Measurements from ENCODE around the gene MBD4. TPM values are rescaled to one million over a fixed set of nuclear protein-coding genes. Genes with fewer than 3 reads are reported as not detected.

The MBD4 gene
- total and polyA plus RNA-seq, 2 experiments from 2014 or later, result 33.9 to 59.3 TPM

DNA sequence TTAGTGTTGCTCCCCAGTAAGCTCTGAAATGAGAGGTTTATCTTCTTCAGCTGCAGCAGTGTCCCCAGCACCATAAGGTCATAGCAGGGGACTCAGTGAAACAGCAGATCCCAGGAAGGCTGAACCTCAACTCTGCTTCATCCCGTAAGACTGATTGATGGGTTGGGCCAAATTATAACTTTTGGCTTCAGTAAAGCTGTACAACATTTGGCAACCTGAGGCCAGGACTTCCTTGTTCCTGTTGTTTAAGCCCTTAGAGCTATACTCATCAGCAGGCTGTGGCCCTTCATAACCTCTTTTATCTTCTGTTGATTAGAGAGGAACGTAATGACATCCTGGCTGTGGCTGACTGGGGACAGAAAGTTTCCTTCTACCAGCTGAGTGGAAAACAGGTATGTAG, 29.3 kb upstream of the MBD4 start:
- Mint-ChIP-seq H3K27ac (no peak overlapping the region), H3K4me3 (no peak overlapping the region), H3K9me3 (no peaks in the 10 kb centered on the region), H3K27me3 (ENCODE audit: insufficient read depth, low read depth, poor library complexity) (no peaks in the 10 kb centered on the region), H3K4me1 (no peaks in the 10 kb centered on the region), H3K36me3 (ENCODE audit: low read depth) (peaks cover 8% of the 10 kb centered on the region; the same call in 2 of the 3 replicates)
- TF ChIP-seq, protein P1, sequence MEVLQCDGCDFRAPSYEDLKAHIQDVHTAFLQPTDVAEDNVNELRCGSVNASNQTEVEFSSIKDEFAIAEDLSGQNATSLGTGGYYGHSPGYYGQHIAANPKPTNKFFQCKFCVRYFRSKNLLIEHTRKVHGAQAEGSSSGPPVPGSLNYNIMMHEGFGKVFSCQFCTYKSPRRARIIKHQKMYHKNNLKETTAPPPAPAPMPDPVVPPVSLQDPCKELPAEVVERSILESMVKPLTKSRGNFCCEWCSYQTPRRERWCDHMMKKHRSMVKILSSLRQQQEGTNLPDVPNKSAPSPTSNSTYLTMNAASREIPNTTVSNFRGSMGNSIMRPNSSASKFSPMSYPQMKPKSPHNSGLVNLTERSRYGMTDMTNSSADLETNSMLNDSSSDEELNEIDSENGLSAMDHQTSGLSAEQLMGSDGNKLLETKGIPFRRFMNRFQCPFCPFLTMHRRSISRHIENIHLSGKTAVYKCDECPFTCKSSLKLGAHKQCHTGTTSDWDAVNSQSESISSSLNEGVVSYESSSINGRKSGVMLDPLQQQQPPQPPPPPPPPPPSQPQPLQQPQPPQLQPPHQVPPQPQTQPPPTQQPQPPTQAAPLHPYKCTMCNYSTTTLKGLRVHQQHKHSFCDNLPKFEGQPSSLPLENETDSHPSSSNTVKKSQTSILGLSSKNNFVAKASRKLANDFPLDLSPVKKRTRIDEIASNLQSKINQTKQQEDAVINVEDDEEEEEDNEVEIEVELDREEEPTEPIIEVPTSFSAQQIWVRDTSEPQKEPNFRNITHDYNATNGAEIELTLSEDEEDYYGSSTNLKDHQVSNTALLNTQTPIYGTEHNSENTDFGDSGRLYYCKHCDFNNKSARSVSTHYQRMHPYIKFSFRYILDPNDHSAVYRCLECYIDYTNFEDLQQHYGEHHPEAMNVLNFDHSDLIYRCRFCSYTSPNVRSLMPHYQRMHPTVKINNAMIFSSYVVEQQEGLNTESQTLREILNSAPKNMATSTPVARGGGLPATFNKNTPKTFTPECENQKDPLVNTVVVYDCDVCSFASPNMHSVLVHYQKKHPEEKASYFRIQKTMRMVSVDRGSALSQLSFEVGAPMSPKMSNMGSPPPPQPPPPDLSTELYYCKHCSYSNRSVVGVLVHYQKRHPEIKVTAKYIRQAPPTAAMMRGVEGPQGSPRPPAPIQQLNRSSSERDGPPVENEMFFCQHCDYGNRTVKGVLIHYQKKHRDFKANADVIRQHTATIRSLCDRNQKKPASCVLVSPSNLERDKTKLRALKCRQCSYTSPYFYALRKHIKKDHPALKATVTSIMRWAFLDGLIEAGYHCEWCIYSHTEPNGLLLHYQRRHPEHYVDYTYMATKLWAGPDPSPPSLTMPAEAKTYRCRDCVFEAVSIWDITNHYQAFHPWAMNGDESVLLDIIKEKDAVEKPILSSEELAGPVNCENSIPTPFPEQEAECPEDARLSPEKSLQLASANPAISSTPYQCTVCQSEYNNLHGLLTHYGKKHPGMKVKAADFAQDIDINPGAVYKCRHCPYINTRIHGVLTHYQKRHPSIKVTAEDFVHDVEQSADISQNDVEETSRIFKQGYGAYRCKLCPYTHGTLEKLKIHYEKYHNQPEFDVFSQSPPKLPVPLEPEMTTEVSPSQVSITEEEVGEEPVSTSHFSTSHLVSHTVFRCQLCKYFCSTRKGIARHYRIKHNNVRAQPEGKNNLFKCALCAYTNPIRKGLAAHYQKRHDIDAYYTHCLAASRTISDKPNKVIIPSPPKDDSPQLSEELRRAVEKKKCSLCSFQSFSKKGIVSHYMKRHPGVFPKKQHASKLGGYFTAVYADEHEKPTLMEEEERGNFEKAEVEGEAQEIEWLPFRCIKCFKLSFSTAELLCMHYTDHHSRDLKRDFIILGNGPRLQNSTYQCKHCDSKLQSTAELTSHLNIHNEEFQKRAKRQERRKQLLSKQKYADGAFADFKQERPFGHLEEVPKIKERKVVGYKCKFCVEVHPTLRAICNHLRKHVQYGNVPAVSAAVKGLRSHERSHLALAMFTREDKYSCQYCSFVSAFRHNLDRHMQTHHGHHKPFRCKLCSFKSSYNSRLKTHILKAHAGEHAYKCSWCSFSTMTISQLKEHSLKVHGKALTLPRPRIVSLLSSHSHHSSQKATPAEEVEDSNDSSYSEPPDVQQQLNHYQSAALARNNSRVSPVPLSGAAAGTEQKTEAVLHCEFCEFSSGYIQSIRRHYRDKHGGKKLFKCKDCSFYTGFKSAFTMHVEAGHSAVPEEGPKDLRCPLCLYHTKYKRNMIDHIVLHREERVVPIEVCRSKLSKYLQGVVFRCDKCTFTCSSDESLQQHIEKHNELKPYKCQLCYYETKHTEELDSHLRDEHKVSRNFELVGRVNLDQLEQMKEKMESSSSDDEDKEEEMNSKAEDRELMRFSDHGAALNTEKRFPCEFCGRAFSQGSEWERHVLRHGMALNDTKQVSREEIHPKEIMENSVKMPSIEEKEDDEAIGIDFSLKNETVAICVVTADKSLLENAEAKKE (CRISPR knock-in tag; IDR thresholded peaks at IDR 0.05), result no peak
- TF ChIP-seq EZH2phosphoT487 (IDR thresholded peaks at IDR 0.05; ENCODE audit: unreplicated experiment) (no peak), STAT1 (IDR thresholded peaks at IDR 0.05; ENCODE audit: unreplicated experiment) (no peak), ZNF331 (CRISPR knock-in tag; IDR thresholded peaks at IDR 0.05; ENCODE audit: low read depth) (no peak), CREB1 (CRISPR knock-in tag; IDR thresholded peaks at IDR 0.05; ENCODE audit: low read depth) (no peak), NANOG (IDR thresholded peaks at IDR 0.05; ENCODE audit: borderline replicate concordance) (no peak), POLR2AphosphoS5 (IDR thresholded peaks at IDR 0.05; ENCODE audit: low read depth) (no peak), EZH2 (IDR thresholded peaks at IDR 0.05; ENCODE audit: low read depth, unreplicated experiment) (no peak), JUNB (IDR thresholded peaks at IDR 0.05; ENCODE audit: unreplicated experiment) (no peak), ZNF114 (CRISPR knock-in tag; IDR thresholded peaks at IDR 0.05) (no peak)
- TF ChIP-seq, protein P2, sequence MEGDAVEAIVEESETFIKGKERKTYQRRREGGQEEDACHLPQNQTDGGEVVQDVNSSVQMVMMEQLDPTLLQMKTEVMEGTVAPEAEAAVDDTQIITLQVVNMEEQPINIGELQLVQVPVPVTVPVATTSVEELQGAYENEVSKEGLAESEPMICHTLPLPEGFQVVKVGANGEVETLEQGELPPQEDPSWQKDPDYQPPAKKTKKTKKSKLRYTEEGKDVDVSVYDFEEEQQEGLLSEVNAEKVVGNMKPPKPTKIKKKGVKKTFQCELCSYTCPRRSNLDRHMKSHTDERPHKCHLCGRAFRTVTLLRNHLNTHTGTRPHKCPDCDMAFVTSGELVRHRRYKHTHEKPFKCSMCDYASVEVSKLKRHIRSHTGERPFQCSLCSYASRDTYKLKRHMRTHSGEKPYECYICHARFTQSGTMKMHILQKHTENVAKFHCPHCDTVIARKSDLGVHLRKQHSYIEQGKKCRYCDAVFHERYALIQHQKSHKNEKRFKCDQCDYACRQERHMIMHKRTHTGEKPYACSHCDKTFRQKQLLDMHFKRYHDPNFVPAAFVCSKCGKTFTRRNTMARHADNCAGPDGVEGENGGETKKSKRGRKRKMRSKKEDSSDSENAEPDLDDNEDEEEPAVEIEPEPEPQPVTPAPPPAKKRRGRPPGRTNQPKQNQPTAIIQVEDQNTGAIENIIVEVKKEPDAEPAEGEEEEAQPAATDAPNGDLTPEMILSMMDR (conservative IDR thresholded peaks at IDR 0.05; ENCODE audit: low read depth in 2 of 2), result no peak
- TF ChIP-seq, protein P3, sequence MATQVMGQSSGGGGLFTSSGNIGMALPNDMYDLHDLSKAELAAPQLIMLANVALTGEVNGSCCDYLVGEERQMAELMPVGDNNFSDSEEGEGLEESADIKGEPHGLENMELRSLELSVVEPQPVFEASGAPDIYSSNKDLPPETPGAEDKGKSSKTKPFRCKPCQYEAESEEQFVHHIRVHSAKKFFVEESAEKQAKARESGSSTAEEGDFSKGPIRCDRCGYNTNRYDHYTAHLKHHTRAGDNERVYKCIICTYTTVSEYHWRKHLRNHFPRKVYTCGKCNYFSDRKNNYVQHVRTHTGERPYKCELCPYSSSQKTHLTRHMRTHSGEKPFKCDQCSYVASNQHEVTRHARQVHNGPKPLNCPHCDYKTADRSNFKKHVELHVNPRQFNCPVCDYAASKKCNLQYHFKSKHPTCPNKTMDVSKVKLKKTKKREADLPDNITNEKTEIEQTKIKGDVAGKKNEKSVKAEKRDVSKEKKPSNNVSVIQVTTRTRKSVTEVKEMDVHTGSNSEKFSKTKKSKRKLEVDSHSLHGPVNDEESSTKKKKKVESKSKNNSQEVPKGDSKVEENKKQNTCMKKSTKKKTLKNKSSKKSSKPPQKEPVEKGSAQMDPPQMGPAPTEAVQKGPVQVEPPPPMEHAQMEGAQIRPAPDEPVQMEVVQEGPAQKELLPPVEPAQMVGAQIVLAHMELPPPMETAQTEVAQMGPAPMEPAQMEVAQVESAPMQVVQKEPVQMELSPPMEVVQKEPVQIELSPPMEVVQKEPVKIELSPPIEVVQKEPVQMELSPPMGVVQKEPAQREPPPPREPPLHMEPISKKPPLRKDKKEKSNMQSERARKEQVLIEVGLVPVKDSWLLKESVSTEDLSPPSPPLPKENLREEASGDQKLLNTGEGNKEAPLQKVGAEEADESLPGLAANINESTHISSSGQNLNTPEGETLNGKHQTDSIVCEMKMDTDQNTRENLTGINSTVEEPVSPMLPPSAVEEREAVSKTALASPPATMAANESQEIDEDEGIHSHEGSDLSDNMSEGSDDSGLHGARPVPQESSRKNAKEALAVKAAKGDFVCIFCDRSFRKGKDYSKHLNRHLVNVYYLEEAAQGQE (IDR thresholded peaks at IDR 0.05; ENCODE audit: unreplicated experiment), result no peak
- TF ChIP-seq, protein P4, sequence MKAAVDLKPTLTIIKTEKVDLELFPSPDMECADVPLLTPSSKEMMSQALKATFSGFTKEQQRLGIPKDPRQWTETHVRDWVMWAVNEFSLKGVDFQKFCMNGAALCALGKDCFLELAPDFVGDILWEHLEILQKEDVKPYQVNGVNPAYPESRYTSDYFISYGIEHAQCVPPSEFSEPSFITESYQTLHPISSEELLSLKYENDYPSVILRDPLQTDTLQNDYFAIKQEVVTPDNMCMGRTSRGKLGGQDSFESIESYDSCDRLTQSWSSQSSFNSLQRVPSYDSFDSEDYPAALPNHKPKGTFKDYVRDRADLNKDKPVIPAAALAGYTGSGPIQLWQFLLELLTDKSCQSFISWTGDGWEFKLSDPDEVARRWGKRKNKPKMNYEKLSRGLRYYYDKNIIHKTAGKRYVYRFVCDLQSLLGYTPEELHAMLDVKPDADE (IDR thresholded peaks at IDR 0.05), result no peak
- Histone ChIP-seq H3K27me3 (ENCODE audit: insufficient read depth) (no peaks in the 10 kb centered on the region), H3K27ac (ENCODE audit: low read depth) (no peak overlapping the region), H3K79me2 (replicated peaks; ENCODE audit: insufficient read depth) (no peaks in the 10 kb centered on the region), H3K36me3 (ENCODE audit: insufficient read depth) (peaks cover 3% of the 10 kb centered on the region; the same call in 1 of the 2 replicates), H3K4me2 (no peak overlapping the region), H3K9me2 (ENCODE audit: insufficient read depth) (no peaks in the 10 kb centered on the region), H4K20me1 (replicated peaks; ENCODE audit: insufficient read depth) (no peaks in the 10 kb centered on the region; the same call in 1 of the 2 replicates), H3F3A (replicated peaks; ENCODE audit: low read depth) (no peaks in the 10 kb centered on the region), H3K4me3 (no peak overlapping the region), H2AFZ (no peak overlapping the region), H3K4me1 (ENCODE audit: insufficient read depth) (no peaks in the 10 kb centered on the region)
- no peak for DNase-seq (ENCODE audit: low spot score)
- no peak for ATAC-seq
